Neural progenitor cell (in vitro differentiated cells): ENCODE data around the gene SPOCK1.

Experiments
- CTCF ChIP-seq: fragments of 200-600 bp; sonication (generic); IDR thresholded peaks from 2 replicates; pipeline ENCODE4 v1.5.1; 2017; ENCODE audit warnings: antibody characterized with exemption, mild to moderate bottlenecking
- EZH2 ChIP-seq: fragments of 200-600 bp; sonication (generic); IDR thresholded peaks from 2 replicates; pipeline ENCODE4 v1.6.1; 2017; ENCODE audit warnings: antibody characterized with exemption, mild to moderate bottlenecking, moderate library complexity
- EZH2phosphoT487 ChIP-seq: fragments of 200-600 bp; sonication (generic); IDR thresholded peaks from 2 replicates; pipeline ENCODE4 v1.6.1; 2017; ENCODE audit warnings: antibody characterized with exemption

GRCh38 chr5:136957428-136957827 is 541.7 kb downstream of the SPOCK1 start:
- TF ChIP-seq CTCF (no peak), EZH2 (no peak), EZH2phosphoT487 (no peak)
